Mesodermal cell (in vitro differentiated cells): ENCODE results near the gene SMIM1.
A peak's percentile ranks its signal among the peaks of the same experiment; 100 is the strongest.

ENCODE experiments used
- H3K27ac ChIP-seq: 2 replicates; pipeline ENCODE4 v1.7.0; 2013; ENCODE audit warnings: mild to moderate bottlenecking, low read depth, low read length, moderate library complexity; ENCODE audit not compliant: severe bottlenecking
- H3K36me3 ChIP-seq: 2 replicates; pipeline ENCODE4 v1.7.1; 2013; ENCODE audit warnings: mild to moderate bottlenecking, low read length, moderate library complexity; ENCODE audit not compliant: control insufficient read depth, insufficient read depth
- H3K4me1 ChIP-seq: one replicate; pipeline ENCODE4 v1.7.1; 2013; ENCODE audit warnings: mild to moderate bottlenecking, low read length; ENCODE audit not compliant: insufficient read depth, control insufficient read depth, poor library complexity, severe bottlenecking
- H3K4me3 ChIP-seq: 2 replicates; pipeline ENCODE4 v1.7.0; 2013; ENCODE audit warnings: low read length, control low read depth, mild to moderate bottlenecking; ENCODE audit not compliant: insufficient read depth, poor library complexity, severe bottlenecking; ENCODE audit errors: extremely low read depth
- H3K9me3 ChIP-seq: 2 replicates; pipeline ENCODE4 v1.7.1; 2013; ENCODE audit warnings: mild to moderate bottlenecking, low read length, moderate library complexity; ENCODE audit not compliant: control insufficient read depth
- WGBS, 2 experiments: methylation state at CpG; one replicate each; pipeline ENCODE4 v1.1.5; 2013; ENCODE audit warnings: missing lambda C conversion rate in 2 of 2; ENCODE audit not compliant: insufficient coverage in 2 of 2; 5-methylcytosine and 5-hydroxymethylcytosine counted together

Gene SMIM1

GRCh38 chr1:3772027-3772714, 378 bp upstream of the SMIM1 start:
- Histone ChIP-seq H3K4me3 (peak overlapping the region; percentile 49), H3K27ac (no peak overlapping the region), H3K4me1 (peaks cover 25% of the 10 kb centered on the region), H3K36me3 (no peaks in the 10 kb centered on the region), H3K9me3 (no peaks in the 10 kb centered on the region)
- 1% methylated on average over 36 to 38 of the region's 61 CpGs for WGBS, 2 experiments

GRCh38 chr1:3773572-3774275, 1.2 kb downstream of the SMIM1 start:
- Histone ChIP-seq H3K4me1 (peaks cover 25% of the 10 kb centered on the region), H3K27ac (no peak overlapping the region), H3K36me3 (no peaks in the 10 kb centered on the region), H3K9me3 (no peaks in the 10 kb centered on the region), H3K4me3 (no peak overlapping the region)
- 87% methylated on average over 13 to 15 of the region's 16 CpGs for WGBS, 2 experiments

DNA sequence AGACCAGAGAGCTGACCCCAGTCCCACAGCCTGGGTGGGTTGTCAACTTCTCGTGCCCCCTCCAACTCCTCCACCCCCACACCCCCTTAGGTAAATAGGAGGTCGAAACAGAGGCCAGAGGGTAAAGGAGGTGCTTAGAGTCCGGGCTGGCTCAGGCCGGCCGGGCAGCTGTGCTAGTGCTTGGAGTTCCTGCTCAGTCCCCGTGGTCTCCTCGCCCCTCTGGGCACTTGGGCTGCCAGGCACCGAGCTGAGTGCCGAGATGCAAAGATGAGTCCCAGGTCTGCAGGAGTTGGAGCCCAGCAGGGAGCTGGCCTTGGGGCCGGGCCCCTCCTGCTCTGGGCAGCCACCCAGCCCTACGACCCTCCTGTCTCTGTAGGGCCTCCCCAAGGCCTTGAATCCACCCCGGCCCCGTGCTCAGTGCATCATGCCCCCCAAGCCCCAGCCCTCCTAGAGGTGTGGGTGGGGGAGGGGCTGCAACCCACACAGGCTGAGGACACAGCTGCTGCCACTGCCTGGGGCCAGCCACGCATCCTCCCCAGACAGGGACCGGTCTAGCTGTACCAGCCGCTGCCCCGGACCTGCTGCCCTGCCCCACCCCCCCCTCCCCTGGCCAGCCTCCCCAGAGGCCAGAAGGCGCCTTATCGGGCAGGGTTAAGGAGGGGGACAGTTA, 1.9 kb downstream of the SMIM1 start:
- no peak overlapping the region for H3K4me3 ChIP-seq
- no peaks in the 10 kb centered on the region for H3K9me3 ChIP-seq
- H3K4me1 ChIP-seq, result peaks cover 25% of the 10 kb centered on the region
- H3K27ac ChIP-seq, result no peak overlapping the region
- 71 to 84% methylated on average over 8 of the region's 19 CpGs for WGBS, 2 experiments
- peaks cover 6% of the 10 kb centered on the region for H3K36me3 ChIP-seq

- H3K4me3 ChIP-seq, result no peak overlapping the region
- H3K36me3 ChIP-seq, result peaks cover 12% of the 10 kb centered on the region
- 84 to 93% methylated on average over 9 to 15 of the region's 17 CpGs for WGBS, 2 experiments
- no peak overlapping the region for H3K27ac ChIP-seq
- H3K9me3 ChIP-seq, result no peaks in the 10 kb centered on the region
- H3K4me1 ChIP-seq, result peaks cover 25% of the 10 kb centered on the region
These were observed 2.5 kb downstream of the SMIM1 start for GRCh38 chr1:3774946-3775489.

- Histone ChIP-seq H3K27ac (no peak overlapping the region), H3K9me3 (no peaks in the 10 kb centered on the region), H3K4me1 (peaks cover 25% of the 10 kb centered on the region), H3K36me3 (peaks cover 18% of the 10 kb centered on the region), H3K4me3 (no peak overlapping the region)
- WGBS, 2 experiments, result 66 to 67% methylated on average over 23 to 24 of the region's 27 CpGs
These were observed 3.1 kb downstream of the SMIM1 start for GRCh38 chr1:3775490-3776230.

- Histone ChIP-seq H3K36me3 (peaks cover 26% of the 10 kb centered on the region), H3K4me3 (no peak overlapping the region), H3K9me3 (no peaks in the 10 kb centered on the region), H3K27ac (no peak overlapping the region), H3K4me1 (peaks cover 25% of the 10 kb centered on the region)
- WGBS, 2 experiments, result 89 to 92% methylated on average over 15 to 16 of the region's 21 CpGs
These were observed 3.8 kb downstream of the SMIM1 start for GRCh38 chr1:3776231-3776961.

- H3K9me3 ChIP-seq, result no peaks in the 10 kb centered on the region
- no peak overlapping the region for H3K27ac ChIP-seq
- no peak overlapping the region for H3K4me3 ChIP-seq
- peaks cover 32% of the 10 kb centered on the region for H3K36me3 ChIP-seq
- H3K4me1 ChIP-seq, result peaks cover 20% of the 10 kb centered on the region
- WGBS, 2 experiments, result 90 to 91% methylated on average over 10 of the region's 10 CpGs
These were observed 4.6 kb downstream of the SMIM1 start for GRCh38 chr1:3777078-3777547.

- Histone ChIP-seq H3K27ac (no peak overlapping the region), H3K4me1 (peaks cover 20% of the 10 kb centered on the region), H3K4me3 (no peak overlapping the region), H3K9me3 (no peaks in the 10 kb centered on the region), H3K36me3 (peaks cover 41% of the 10 kb centered on the region)
- 95 to 97% methylated on average over 11 to 19 of the region's 20 CpGs for WGBS, 2 experiments
These were observed 5.4 kb downstream of the SMIM1 start for GRCh38 chr1:3777647-3778589.

DNA sequence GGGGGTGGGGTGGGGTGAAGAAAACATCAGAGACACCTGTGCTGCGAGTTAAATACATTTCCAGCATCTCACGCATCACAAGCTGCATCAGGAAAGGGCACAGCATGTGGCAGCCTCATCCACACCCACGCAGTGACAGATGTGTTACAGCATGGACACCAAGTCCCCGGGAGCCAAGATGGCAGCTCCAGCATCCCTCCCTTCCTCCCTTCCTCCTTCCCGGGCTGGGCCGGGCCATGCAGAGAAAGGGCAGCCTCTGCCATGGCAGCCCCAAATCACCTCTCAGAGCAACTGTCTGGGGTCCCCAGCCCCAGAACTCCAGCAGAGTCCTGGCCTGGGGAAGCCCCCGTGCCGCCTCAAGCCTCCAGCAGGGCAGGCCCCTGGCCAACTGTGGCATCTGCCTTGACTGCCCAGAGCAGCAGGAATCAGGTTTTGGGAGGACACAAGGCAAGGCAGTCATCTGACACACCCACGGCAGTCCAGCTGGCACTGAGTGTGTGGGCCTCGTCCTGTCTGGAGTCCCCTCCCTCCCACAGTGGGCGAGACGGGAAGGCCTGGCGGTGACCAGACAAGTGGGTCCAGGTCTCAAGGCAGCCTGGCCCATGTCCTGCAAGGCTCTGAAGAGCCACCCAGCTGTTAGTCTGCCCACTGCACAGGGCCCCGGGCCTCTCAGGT, 6.2 kb downstream of the SMIM1 start:
- H3K27ac ChIP-seq, result no peak overlapping the region
- peaks cover 20% of the 10 kb centered on the region for H3K4me1 ChIP-seq
- WGBS, 2 experiments, result 89 to 92% methylated on average over 9 to 12 of the region's 14 CpGs
- no peak overlapping the region for H3K4me3 ChIP-seq
- H3K9me3 ChIP-seq, result no peaks in the 10 kb centered on the region
- peaks cover 49% of the 10 kb centered on the region for H3K36me3 ChIP-seq
